NCI-H226 (cell line): ENCODE measurements around the gene MEI1.
A peak's percentile ranks its signal among the peaks of the same experiment; 100 is the strongest.
"Not testable (repeated sequence)": the region's sequence is repeated elsewhere in the genome, so short reads cannot be mapped to it uniquely, and the experiment has no call there.

ENCODE experiments used
- DNase-seq: peaks from one replicate; pipeline ENCODE4 v3.0.0-alpha.2; 2015

The MEI1 gene

DNA sequence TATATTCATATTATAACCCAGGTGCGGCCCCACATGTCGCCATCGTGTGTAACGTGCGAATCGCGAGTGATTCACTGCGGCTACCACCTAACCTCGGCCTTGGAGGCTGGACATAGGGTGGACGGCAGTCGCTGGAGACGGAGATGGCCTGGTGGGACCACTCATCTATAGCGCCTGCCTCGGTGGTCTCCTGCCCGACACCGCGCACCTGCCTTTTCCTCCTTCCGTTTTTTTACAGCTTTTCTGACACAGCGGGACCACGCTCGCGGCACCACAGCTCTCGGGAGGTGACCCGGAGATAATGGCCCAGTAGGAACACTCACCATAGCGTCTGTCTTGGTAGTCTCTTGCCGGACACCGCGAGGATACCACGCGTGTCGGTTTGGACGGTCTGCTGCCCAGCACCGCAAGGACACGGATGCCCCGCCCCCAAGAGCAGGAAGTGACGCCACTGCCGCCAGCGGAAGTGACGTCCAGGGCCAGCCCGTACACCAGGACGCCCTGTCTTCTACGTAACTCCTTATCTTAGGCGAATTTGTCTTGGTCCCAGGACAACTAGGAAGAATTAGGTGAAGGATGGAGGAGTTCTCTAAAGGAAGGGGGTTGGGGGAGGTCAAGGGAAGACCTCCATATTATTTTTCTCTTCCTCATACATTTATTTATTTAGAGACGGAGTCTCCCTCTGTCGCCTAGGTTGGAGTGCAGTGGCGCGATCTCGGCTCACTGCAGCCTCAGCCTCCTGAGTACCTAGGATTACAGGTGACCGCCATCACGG, 17.1 kb upstream of the MEI1 start:
- peak; percentile 81 for DNase-seq

DNA sequence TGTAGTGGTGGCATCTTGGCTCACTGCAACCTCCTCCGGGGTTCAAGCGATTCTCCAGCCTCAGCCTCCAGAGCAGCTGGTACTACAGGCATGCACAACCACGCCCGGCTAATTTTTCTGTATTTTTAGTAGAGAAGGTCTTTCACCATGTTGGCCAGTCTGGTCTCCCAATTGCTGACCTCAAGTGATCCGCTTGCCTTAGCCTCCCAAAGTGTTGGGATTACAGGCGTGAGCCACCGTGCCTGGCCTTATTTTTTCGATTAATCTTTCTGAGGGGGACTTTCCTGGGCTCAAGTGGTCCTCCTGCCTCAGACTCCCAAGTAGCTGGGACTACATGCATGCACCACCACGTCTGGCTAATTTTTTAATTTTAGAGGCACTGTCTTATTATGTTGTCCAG, 16.3 kb upstream of the MEI1 start:
- DNase-seq = no peak

- no peak for DNase-seq
These were observed 15.7 kb upstream of the MEI1 start for GRCh38 chr22:41683616-41684015.

- DNase-seq = no peak
These were observed 15.1 kb upstream of the MEI1 start for GRCh38 chr22:41684194-41684593.

DNA sequence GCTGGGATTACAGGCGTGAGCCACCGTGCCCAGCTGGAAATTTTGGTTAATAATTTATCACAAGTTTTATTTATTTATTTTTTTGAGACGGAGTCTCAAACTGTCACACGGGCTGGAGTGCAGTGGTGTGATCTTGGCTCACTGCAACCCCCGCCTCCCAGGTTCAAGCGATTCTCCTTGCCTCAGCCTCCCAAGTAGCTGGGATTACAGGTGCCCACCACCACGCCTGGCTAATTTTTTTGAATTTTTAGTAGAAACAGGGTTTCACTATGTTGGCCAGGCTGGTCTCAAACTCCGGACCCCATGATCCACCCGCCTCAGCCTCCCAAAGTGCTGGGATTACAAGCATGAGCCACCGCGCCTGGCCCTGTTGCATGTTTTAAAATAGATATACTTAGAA, 12.4 kb upstream of the MEI1 start:
- DNase-seq = not testable (repeated sequence)

GRCh38 chr22:41687901-41688364, 11.4 kb upstream of the MEI1 start:
- DNase-seq = no peak

DNA sequence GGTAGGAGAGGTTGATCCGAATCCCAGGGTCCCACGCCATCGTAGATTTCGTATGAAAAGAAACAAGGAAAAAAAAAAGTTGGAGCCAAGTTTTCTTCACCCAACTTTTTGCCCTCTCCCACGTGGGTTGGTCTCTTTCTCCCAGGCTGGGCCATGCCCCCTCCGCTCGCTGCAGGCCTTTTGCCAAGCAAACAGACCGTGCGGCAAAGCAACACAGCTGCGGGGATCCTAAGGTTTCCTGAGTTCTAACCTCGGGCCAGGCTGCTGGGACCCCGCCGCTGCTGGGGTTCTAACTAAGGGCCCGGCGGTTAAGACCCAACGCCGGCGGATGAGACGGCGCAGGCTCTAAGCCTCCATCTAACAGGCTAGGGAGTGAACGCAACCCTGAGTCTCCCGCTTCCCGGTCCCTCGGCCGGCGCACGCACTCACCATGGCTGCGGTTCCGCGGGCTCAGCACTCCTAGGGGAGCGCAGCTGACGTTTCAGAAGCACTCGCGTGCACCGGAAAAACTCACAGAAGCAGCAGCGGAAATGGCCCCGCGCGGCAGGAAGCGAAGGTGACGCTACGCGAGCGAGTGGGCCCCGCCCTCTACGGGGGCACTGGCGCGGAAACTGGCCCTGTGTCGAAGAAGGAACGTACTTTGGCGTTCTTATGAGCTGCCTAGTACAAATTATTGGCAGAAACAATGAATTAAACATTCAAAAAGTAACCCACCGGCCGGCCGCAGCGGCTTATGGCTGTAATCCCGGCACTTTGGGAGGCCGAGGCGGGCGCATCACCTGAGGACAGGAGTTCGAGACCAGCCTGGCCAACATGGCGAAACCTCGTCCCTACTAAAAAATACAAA, 10.7 kb upstream of the MEI1 start, which contains the start of gene SNU13:
SNU13 (minus strand) TSS at position 503 of the 847 bp plus-strand sequence; CDS start at position 432, 71 bp downstream.
- peak; percentile 83 for DNase-seq

DNA sequence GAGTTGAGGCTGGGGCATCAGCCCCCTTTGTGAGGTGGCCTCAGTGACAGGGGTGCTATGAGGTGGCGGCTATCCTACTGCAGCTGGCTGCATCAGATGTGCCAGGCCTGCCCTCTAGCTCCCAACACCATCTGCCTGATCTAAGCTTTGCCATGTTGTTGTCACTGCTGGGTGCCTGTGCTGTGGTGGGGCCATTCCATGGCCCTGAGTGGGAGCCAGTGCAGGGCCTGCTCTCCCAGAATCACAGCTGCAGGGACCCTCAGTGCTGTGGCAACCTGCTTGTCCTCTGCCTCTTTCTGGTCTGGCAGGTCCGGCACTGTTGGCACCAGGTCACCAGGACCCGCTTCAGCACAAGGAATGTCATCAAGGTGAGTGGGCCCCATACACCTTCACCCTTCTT, 8.8 kb upstream of the MEI1 start:
- DNase-seq = no peak

- no peak for DNase-seq
These were observed 4.1 kb upstream of the MEI1 start for GRCh38 chr22:41695211-41695610.

DNA sequence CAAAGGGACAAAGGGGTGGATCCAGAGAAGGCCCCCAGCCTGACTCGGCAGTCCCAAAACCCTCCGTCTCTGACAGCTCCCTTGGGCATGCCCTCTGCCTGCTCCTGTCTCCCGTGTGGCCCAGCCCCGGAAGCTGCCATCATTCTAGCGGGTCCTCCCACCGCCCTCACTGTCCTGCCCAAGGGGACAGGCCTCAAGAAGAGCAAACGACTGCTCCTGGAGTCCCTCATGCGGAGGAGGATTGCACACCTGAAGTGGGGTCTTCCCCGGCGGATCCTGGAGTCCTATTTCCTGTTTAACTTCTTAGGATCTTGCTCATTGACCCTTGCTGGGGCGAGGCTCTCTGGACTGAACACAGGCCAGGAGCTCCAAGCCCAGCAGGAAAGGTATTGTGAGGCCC, 2.6 kb upstream of the MEI1 start:
- no peak for DNase-seq

GRCh38 chr22:41697126-41697775, 2.1 kb upstream of the MEI1 start:
- DNase-seq = peak; percentile 56

DNA sequence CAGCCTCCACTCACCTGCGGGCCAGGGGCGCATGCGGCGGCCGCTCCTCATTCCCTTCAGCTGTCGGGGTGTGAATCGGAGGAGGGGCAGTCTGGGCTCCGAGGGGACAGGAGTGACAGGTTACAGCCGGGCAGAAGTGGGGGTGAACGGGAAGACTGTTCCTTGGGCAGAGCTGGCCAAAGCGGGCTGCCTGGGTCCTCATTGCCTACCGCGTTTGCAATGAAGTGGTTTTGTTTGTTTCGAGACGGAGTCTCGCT, 733 bp downstream of the MEI1 start:
- DNase-seq = no peak

DNA sequence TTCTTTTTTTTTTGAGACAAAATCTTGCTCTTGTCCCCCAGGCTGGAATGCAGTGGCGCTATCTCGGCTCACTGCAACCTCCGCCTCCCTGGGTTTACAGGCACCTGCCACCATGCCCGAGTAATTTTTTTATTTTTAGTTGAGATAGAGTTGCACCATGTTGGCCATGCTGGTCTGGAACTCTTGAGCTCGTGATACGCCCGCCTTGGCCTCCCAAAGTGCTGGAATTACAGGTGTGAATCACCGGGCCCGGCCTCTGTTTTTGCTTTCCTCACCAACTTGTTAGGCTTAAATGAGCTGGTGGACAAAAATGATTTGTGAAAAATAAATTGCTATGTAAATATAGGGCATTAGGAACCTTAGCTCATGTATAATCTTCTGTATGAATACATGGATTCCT, 3.5 kb downstream of the MEI1 start:
- DNase-seq = no peak

DNA sequence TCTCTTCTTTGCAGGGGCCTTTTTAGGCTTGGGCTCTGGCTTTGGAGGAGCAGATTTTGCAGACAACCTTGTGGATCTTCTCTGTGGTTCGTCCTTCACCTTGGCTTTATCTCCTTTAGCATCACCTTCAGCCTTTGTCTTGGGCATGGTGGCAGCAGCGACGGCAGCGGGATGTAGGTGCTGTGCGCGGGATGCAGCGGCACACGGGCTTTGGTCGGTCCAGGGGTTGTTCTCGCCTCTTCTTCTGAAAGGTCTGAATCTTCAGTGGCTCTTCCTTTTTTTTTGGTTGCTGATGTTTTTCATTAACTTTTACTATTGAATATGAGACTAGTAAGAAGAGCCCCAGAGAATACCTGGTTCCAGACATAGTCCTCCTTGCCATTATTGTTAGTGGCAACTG, 10.0 kb downstream of the MEI1 start:
- DNase-seq = no peak

GRCh38 chr22:41713004-41713403, 13.7 kb downstream of the MEI1 start:
- DNase-seq = peak; percentile 38

GRCh38 chr22:41722496-41722895, 23.2 kb downstream of the MEI1 start:
- peak; percentile 23 for DNase-seq

- peak; percentile 70 for DNase-seq
These were observed 26.3 kb downstream of the MEI1 start for GRCh38 chr22:41725510-41726110.

DNA sequence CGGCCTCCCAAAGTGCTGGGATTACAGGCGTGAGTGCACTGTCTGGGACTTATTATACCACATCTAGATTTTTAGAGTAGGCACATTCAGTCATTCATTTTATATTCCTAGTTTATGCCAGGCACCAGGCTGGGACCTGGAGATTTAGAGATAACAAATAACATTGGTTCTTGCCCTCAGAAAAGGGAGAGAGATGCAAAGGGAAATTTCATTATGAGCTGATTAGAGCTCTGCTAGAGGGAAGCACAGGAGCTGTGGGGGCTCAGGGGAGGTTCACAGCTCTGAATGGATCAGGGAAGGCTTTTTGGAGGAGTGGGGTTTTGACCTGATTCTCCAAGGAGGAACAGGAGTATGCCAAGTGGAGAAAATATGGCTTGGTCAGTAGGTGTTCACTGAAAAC, 32.3 kb downstream of the MEI1 start:
- no peak for DNase-seq

GRCh38 chr22:41732096-41732772, 32.9 kb downstream of the MEI1 start:
- no peak for DNase-seq

DNA sequence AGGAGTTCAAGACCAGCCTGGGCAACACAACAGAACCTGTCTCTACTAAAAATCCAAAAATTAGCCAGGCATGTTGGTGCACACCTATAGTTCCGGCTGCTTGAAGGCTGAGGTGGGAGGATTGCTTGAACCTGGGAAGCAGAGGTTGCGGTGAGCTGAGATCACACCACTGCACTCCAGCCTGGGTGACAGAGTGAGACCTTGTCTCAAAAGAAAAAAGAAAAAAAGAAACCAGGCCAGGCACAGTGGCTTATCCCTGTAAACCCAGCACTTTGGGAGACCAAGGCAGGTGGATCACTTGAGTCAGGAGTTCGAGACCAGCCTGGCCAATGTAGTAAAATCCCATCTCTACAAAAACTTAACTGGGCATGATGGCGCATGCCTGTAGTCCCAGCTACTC, 33.9 kb downstream of the MEI1 start:
- DNase-seq = not testable (repeated sequence)

GRCh38 chr22:41739576-41739975, 40.3 kb downstream of the MEI1 start:
- no peak for DNase-seq

- DNase-seq = no peak
These were observed 43.6 kb downstream of the MEI1 start for GRCh38 chr22:41742918-41743317.

- DNase-seq = no peak
These were observed 46.7 kb downstream of the MEI1 start for GRCh38 chr22:41745968-41746367.
